Activated naive CD4-positive, alpha-beta T cell treated with anti-CD3 and anti-CD28 coated beads, Interleukin-2, amount 10 ng/mL, durations not matched to agents 7 days and 5 days (primary cell): ENCODE results near the gene GPR183.
A peak's percentile ranks its signal among the peaks of the same experiment; 100 is the strongest.

ENCODE experiments used
- CTCF ChIA-PET: fragments of 350-600 bp; sonication (Branson Sonifier 250); formaldehyde crosslinking; loops from one replicate; lab custom pipeline; 2021; ENCODE audit warnings: antibody characterized with exemption; lab: Charles Lee
- DNase-seq: peaks from one replicate; pipeline ENCODE4 v3.0.0-alpha.2; 2020
- H3K27ac Mint-ChIP-seq: one replicate; pipeline ENCODE4 v1.8.0; 2021; ENCODE audit warnings: mild to moderate bottlenecking, moderate library complexity, mixed read lengths
- H3K27me3 Mint-ChIP-seq: one replicate; pipeline ENCODE4 v1.8.0; 2021; ENCODE audit warnings: mild to moderate bottlenecking, mixed read lengths
- H3K36me3 Mint-ChIP-seq: one replicate; pipeline ENCODE4 v1.8.0; 2021; ENCODE audit warnings: mixed read lengths
- H3K4me1 Mint-ChIP-seq: one replicate; pipeline ENCODE4 v1.8.0; 2021; ENCODE audit warnings: mixed read lengths
- H3K4me3 Mint-ChIP-seq: one replicate; pipeline ENCODE4 v1.8.0; 2021; ENCODE audit warnings: mild to moderate bottlenecking, moderate library complexity, mixed read lengths
- H3K9me3 Mint-ChIP-seq: one replicate; pipeline ENCODE4 v1.8.0; 2021; ENCODE audit warnings: mixed read lengths

The GPR183 gene

GRCh38 chr13:99330942-99331341 is 23.7 kb upstream of the GPR183 start:
- Mint-ChIP-seq H3K27ac (no peak overlapping the region), H3K36me3 (peaks cover 59% of the 10 kb centered on the region), H3K27me3 (no peaks in the 10 kb centered on the region), H3K4me3 (no peak overlapping the region), H3K9me3 (no peaks in the 10 kb centered on the region), H3K4me1 (peaks cover 23% of the 10 kb centered on the region)
- CTCF ChIA-PET, result no interaction called here
- no peak for DNase-seq

DNA sequence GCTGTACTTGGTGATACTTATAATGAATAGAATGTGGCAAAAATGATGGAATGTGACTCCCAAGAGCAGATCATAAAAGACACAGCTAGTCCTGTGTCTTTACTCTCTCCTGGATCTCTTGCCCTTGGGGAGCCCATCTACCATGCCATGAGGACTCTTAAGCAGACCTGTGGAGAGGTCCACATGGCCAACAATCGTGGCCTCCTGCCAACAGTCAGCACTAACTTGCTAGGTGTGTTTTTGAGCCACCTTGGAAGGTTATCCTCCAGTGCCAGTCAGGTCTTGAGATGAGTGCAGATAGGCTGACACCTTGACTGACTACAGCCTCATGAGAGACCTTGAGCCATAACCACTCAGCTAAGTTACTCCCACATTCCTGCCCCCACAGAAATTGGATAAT is 22.3 kb upstream of the GPR183 start:
- Mint-ChIP-seq H3K36me3 (peaks cover 65% of the 10 kb centered on the region), H3K4me1 (peaks cover 36% of the 10 kb centered on the region), H3K27me3 (no peaks in the 10 kb centered on the region), H3K9me3 (no peaks in the 10 kb centered on the region), H3K4me3 (no peak overlapping the region), H3K27ac (no peak overlapping the region)
- no peak for DNase-seq
- CTCF ChIA-PET, result interaction anchor here (0.6 to 1.5 kb wide), 2 partner anchors 12 to 57 kb away, joined by 3 to 4 read pairs; no protein-coding TSS in a partner anchor

DNA sequence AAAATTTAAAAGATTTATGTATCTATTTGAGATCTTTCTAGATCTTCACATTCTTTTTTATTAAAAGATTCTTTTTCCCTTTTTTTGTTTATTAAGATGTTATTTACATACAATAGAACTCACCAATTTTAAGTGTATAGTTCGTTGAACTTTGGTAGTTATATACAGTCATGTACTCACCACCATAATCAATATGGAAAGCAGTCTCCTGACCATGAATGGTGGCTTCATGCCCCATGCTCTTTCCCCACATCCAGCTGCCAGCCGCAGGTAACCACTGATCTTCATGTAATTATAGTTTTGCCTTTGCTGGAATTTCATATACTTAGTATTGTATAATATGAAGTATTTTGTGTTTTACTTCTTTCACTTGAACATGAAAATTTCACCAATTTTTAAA is 20.6 kb upstream of the GPR183 start:
- H3K4me1 Mint-ChIP-seq, result peaks cover 52% of the 10 kb centered on the region
- CTCF ChIA-PET, result no interaction called here

GRCh38 chr13:99327126-99327525 is 19.9 kb upstream of the GPR183 start:
- H3K4me3 Mint-ChIP-seq, result no peak overlapping the region
- CTCF ChIA-PET, result no interaction called here
- H3K27ac Mint-ChIP-seq, result no peak overlapping the region

More for the DNA sequence above, 20.6 kb upstream of the GPR183 start:
- no peak overlapping the region for H3K4me3 Mint-ChIP-seq
- no peaks in the 10 kb centered on the region for H3K9me3 Mint-ChIP-seq
- DNase-seq, result no peak
- H3K27me3 Mint-ChIP-seq, result no peaks in the 10 kb centered on the region
- peaks cover 75% of the 10 kb centered on the region for H3K36me3 Mint-ChIP-seq
- H3K27ac Mint-ChIP-seq, result no peak overlapping the region

DNA sequence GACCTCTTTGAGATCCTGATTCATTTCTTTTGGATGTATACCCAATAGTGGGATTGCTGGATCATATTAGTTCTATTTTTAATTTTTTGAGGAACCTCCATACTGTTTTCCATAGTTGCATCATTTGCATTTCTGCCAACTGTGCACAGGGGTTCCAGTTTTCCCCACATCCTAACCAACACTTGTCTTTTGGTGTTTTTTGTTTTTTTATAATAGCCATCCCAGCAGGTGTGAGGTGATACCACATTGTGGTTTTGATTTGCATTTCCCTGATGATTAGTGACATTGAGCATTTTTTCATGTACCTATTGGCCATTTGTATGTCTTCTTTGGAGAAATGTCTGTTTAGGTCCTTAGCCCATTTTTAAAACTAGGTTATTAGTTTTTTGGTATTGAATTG is 18.8 kb upstream of the GPR183 start:
- H3K4me3 Mint-ChIP-seq, result no peak overlapping the region
- peaks cover 57% of the 10 kb centered on the region for H3K4me1 Mint-ChIP-seq
- DNase-seq, result no peak
- no peaks in the 10 kb centered on the region for H3K9me3 Mint-ChIP-seq
- H3K27me3 Mint-ChIP-seq, result no peaks in the 10 kb centered on the region
- peaks cover 61% of the 10 kb centered on the region for H3K36me3 Mint-ChIP-seq
- H3K27ac Mint-ChIP-seq, result no peak overlapping the region
- CTCF ChIA-PET, result no interaction called here

More at GRCh38 chr13:99327126-99327525, 19.9 kb upstream of the GPR183 start:
- no peak for DNase-seq
- peaks cover 72% of the 10 kb centered on the region for H3K36me3 Mint-ChIP-seq
- H3K9me3 Mint-ChIP-seq, result no peaks in the 10 kb centered on the region
- H3K27me3 Mint-ChIP-seq, result no peaks in the 10 kb centered on the region
- H3K4me1 Mint-ChIP-seq, result peaks cover 55% of the 10 kb centered on the region

GRCh38 chr13:99323488-99323887 is 16.3 kb upstream of the GPR183 start:
- Mint-ChIP-seq H3K4me3 (peak overlapping the region; percentile 23), H3K4me1 (peaks cover 64% of the 10 kb centered on the region), H3K9me3 (no peaks in the 10 kb centered on the region), H3K36me3 (peaks cover 49% of the 10 kb centered on the region), H3K27me3 (no peaks in the 10 kb centered on the region), H3K27ac (peak overlapping the region; percentile 91)
- CTCF ChIA-PET, result interaction anchor here (1.2 to 2.5 kb wide), 4 partner anchors 29 to 57 kb away, joined by 3 to 12 read pairs (median 4); no protein-coding TSS in a partner anchor
- DNase-seq, result no peak

DNA sequence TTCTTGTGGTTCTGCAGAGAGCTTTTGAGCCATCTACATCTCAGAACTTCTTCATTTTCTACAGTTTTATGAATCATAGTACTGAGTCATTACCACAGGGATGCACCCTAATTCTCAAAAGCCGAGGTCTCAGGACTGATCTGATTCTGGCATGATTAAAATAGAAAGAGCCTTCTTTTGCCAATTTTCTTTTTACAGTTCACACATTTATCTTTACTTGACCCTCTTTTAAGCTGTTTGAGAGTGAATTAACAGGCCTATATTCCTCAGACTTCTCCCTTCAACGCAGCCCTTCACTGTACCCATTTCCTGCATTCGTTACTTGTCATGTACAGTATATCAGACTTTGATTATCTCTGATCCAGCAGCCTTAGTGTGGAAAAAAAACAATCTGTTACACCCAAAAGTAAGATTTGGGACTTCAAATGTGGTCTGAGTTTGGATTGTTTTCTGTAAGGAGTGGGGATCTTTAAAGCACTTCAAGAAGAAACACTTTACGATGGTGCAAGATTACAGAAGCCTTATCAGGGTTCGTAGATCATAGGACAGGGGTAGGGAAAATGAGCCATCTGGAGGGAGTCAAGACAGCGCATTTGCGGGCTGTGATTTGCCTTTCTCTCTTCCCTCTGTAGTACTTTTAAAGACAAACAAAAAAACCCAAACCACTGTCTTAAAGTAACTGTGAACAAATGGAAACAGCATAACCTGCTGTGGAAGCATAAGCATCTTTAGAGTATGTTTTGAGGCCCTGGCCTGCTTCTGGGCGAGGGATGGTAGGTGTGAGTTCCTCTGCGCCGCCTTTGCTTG is 15.3 kb upstream of the GPR183 start:
- peak; percentile 48 for DNase-seq
- peaks cover 48% of the 10 kb centered on the region for H3K36me3 Mint-ChIP-seq

GRCh38 chr13:99321709-99322108 is 14.5 kb upstream of the GPR183 start:
- H3K27ac Mint-ChIP-seq, result peak overlapping the region; percentile 91
- H3K36me3 Mint-ChIP-seq, result peaks cover 50% of the 10 kb centered on the region
- DNase-seq, result no peak
- no peaks in the 10 kb centered on the region for H3K27me3 Mint-ChIP-seq
- no peaks in the 10 kb centered on the region for H3K9me3 Mint-ChIP-seq
- peaks cover 66% of the 10 kb centered on the region for H3K4me1 Mint-ChIP-seq
- H3K4me3 Mint-ChIP-seq, result no peak overlapping the region
- CTCF ChIA-PET, result interaction anchor here (0.8 to 2.5 kb wide), 7 partner anchors 16 to 115 kb away, joined by 3 to 12 read pairs (median 4); no protein-coding TSS in a partner anchor

More for the DNA sequence above, 15.3 kb upstream of the GPR183 start:
- Mint-ChIP-seq H3K27me3 (no peaks in the 10 kb centered on the region), H3K4me1 (peaks cover 64% of the 10 kb centered on the region), H3K9me3 (no peaks in the 10 kb centered on the region), H3K27ac (peak overlapping the region; percentile 91), H3K4me3 (peak overlapping the region; percentile 16)
- CTCF ChIA-PET, result interaction anchor here (0.8 to 2.5 kb wide), 7 partner anchors 16 to 115 kb away, joined by 3 to 12 read pairs (median 4); no protein-coding TSS in a partner anchor

DNA sequence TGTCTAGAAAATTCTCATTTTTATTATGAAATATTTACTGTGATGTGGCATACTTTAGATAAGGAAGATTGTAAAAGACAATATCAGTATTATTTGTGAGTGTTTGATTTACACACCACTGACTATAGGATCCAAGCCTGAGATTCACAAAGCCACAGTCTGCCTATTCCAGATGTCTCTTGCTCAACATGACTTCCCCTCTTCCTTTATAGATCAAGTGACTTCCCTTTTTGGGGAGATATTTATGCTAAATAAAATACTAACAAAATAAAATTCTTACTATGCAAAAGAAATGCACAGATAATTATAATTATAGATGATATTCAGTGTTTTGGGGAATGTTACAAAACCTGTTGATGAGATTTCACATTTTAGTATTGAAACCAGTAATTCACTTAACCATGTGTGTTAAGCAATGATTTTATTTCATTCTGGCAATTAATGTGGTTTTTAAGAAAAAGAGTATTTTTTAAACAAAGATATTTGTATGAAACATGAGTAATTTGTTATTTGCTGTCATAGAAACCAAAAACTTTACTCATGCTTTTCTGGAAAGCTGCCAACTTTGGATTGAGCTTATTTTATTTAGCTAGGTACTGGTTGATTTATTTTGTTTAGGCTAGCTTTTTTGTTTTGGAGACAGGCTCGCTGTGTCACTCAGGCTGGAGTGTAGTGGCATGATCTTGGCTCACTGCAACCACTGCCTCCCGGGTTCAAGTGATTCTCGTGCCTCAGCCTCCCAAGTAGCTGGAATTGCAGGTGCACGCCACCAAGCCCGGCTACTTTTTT is 13.7 kb upstream of the GPR183 start:
- Mint-ChIP-seq H3K9me3 (no peaks in the 10 kb centered on the region), H3K36me3 (peaks cover 51% of the 10 kb centered on the region), H3K27me3 (no peaks in the 10 kb centered on the region), H3K4me3 (no peak overlapping the region), H3K4me1 (peaks cover 66% of the 10 kb centered on the region), H3K27ac (no peak overlapping the region)
- CTCF ChIA-PET, result interaction anchor here (0.9 to 2.0 kb wide), 2 partner anchors 49 to 51 kb away, joined by 3 to 12 read pairs; no protein-coding TSS in a partner anchor
- no peak for DNase-seq

DNA sequence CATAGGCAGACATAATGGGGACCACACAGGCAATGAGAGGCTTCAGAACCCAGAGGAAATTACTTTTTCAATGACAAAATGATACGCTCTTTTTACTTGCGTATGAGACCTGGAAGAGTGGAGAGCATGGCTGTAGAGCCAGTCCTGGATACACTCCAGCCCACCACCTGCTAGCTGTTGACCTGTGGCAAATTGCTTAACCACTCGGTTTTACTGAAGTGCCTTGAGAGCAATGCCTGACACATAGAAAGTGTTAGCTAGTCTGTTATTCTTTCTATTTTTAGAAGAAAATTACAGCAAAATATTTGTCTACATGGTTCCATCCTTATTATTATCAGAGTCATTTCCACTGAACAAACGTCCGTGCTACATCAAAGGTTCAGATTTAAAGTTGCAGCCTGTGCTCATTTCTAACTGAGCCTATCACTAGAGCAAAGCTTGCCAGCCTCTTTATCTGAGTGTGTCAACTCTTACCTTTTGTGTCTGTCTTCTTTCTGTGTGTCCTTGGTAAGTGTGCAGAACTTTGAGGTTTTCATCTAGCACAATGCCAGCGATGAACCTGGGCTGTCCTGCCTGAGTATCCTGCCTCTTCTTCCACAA is 9.6 kb upstream of the GPR183 start:
- CTCF ChIA-PET, result no interaction called here
- Mint-ChIP-seq H3K4me3 (no peak overlapping the region), H3K36me3 (peaks cover 47% of the 10 kb centered on the region), H3K9me3 (no peaks in the 10 kb centered on the region), H3K27me3 (no peaks in the 10 kb centered on the region), H3K4me1 (peaks cover 64% of the 10 kb centered on the region), H3K27ac (no peak overlapping the region)
- DNase-seq, result no peak

DNA sequence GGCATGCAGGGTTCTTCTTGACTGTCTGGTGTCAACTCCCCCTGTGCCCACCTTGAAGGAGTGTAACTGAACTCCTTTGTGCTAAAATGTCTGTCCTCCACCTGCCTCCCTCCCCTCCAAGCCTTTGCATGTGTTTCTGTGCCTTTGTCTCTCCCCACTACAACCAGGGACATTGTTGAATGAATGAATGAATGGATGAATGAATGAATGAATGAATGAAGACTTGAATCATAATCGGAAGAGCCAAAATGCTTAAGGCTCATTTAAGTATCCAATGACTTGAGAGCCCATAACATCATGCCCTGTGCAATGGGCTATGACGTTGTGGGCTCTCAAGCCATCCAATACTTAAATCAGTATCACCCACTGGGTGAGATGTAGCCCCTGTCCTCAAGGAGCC is 9.0 kb upstream of the GPR183 start:
- Mint-ChIP-seq H3K4me1 (peaks cover 65% of the 10 kb centered on the region), H3K4me3 (no peak overlapping the region), H3K27me3 (no peaks in the 10 kb centered on the region), H3K36me3 (peaks cover 48% of the 10 kb centered on the region), H3K27ac (no peak overlapping the region), H3K9me3 (no peaks in the 10 kb centered on the region)
- DNase-seq, result no peak
- CTCF ChIA-PET, result no interaction called here

DNA sequence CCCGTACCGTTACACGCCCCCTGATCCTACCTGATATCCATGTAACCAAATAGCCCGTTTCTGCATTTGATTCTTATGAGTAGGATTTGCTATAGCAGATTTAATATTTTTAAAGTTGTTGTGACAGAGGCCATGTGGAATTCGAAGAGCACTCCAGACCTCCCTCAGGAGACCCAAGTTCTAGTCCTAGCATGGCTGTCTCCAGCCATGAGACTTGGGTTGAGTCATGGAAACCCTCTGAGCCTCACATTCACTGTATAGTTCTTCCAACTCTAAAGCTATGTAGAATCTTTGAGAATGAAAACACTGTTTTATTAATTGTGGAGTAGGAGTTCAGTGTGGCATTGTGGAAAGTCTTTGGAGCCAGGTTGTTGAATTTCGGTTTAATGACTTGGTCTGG is 8.0 kb upstream of the GPR183 start:
- Mint-ChIP-seq H3K4me3 (peak overlapping the region; percentile 59), H3K4me1 (peaks cover 74% of the 10 kb centered on the region), H3K27me3 (no peaks in the 10 kb centered on the region), H3K36me3 (peaks cover 51% of the 10 kb centered on the region), H3K27ac (peak overlapping the region; percentile 94), H3K9me3 (no peaks in the 10 kb centered on the region)
- no peak for DNase-seq
- CTCF ChIA-PET, result interaction anchor here (0.9 to 1.5 kb wide), 6 partner anchors 9 to 139 kb away, joined by 3 to 6 read pairs (median 4); no protein-coding TSS in a partner anchor

DNA sequence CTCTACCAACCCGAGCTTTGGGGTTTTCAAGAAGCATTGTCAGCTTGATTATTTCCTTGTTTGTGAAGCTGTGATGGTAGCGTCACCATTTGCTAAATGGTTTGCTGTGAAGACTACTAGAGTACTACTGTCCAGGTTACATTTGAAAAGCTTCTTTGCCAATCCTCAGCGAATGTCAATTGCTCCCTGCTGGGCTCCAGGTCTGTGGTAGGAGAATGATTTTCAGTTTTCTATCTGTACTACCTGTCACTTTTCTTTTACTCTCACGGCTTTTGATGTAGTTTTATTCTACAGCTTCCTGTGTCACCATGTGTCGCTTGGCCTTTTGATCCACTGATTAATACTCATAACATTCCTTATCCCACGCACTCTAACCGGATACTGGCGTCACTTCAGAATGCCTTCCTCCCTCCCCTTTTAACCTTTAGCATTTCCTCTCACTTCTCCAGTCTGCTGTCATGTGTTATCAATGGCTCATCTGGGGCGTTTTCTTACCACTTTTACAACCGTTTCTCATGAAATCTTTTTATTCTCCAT is 7.5 kb upstream of the GPR183 start:
- Mint-ChIP-seq H3K36me3 (peaks cover 52% of the 10 kb centered on the region), H3K27ac (peak overlapping the region; percentile 94), H3K4me3 (peak overlapping the region; percentile 59), H3K27me3 (no peaks in the 10 kb centered on the region), H3K4me1 (peaks cover 75% of the 10 kb centered on the region), H3K9me3 (no peaks in the 10 kb centered on the region)
- CTCF ChIA-PET, result interaction anchor here (0.9 to 1.5 kb wide), 6 partner anchors 9 to 138 kb away, joined by 3 to 6 read pairs (median 4); no protein-coding TSS in a partner anchor
- DNase-seq, result peak; percentile 62
